GM21390 (cell line): Measurements from ENCODE around the gene COQ8B.

Experiments used
- ATAC-seq: cut with Tn5 transposase; IDR thresholded peaks from one replicate; pipeline ENCODE4 v1.9.1; 2021; ENCODE audit not compliant: unreplicated experiment

The COQ8B gene

DNA sequence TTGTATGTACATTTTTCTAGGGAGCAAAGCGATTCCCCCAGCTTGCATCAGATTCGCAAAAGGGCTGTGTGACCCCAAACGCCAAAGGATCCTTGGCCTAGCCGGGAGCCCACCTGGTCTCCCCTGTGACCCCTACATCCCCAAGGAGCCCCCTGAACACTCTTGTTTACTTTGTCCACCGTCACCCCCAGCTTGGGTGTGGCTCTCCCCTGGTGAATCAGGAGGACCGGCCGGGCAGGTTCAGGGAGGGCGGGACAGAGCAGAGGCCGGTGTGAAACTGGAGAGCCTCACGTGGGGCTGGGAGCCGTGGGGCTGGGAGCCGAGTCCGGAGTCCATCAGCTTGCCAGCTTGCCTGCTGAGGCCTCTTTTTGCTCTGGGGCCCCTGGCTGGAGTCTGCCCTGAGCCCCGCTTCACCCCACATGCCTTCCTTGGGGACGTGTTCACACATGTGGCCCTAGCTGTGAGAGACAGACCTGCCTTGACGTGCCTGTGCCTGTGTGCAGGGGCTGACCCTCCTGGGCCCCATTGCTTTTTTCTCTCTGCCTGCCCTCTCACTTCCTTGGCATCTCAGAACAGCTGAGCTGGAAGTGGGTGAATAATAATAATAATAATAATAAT lies 2.2 kb upstream of the COQ8B start:
- no peak for ATAC-seq

DNA sequence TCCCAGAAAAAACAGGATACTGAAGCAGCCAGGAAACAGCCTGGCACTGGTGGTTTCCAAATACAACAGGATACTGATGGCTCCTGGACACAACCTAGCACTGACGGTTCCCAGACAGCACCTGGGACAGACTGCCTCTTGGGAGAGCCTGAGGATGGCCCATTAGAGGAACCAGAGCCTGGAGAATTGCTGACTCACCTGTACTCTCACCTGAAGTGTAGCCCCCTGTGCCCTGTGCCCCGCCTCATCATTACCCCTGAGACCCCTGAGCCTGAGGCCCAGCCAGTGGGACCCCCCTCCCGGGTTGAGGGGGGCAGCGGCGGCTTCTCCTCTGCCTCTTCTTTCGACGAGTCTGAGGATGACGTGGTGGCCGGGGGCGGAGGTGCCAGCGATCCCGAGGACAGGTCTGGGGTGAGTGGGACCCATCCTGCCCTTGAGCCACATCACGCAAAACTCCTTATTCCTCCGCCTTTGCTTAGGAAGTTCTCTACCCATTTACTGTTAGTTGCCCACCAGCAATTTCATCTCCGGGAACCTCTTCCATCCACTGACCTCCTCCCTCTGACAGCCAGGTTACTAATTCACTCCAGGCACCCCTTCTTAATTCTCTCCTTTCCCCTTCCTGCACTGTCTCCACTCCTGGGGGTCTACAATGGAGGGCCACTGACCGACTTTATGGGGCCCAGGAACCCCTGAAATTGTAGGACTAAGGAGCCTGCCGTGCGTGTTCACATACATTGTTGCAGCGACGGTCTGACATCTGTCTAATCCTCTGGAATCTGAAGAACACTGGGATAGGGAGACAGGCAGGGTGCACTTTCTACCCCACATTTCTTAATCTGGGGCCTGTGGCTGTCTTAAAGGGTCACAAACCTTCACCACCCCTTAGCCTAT lies 1.4 kb upstream of the COQ8B start:
- no peak for ATAC-seq

- peak; percentile 2 for ATAC-seq
Observed at GRCh38 chr19:40717325-40717879, 716 bp upstream of the COQ8B start.

GRCh38 chr19:40716031-40716481 lies 630 bp downstream of the COQ8B start:
- ATAC-seq = no peak

GRCh38 chr19:40714441-40715299 lies 2.0 kb downstream of the COQ8B start:
- ATAC-seq = no peak

DNA sequence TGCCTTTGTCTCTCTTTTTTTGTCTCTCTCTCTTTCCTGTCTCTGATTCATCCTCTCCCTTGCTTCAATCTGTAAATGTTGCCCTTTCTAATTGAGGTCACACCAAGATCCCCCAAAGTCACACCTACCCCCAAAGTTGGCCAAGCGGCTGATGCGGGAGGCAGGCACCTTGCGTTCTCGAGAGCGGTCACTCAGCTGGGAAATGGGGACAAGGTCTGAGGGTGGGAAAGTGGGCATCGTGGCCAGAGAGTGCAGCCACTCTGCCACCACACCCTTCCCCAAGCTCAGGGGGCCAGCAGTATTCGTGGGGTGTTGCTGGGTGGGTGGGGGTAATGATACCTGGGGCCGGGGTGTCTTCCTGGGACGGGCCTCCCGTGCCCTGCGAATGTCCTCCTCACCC lies 2.7 kb downstream of the COQ8B start:
- ATAC-seq = no peak

DNA sequence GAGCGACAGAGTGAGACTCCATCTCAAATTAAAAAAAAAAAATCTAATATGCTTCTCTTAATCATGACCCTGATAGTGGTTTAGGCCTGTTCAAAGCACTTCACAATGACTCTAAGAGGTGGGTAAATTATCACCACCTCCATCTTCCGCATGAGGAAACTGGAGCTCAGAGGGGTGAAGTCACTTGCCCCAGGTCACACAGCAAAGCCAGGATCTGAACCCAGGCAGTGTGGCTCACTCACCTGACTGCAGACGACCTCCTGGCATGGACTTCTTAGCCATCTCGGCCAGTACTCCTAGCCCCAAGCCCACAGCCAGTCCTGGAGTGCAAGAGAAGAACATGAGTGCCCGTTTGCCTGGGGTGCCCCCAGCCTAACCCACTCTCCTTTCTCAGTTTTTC lies 6.9 kb downstream of the COQ8B start:
- no peak for ATAC-seq

- ATAC-seq = no peak
Observed at GRCh38 chr19:40707615-40708014, 9.1 kb downstream of the COQ8B start.

- ATAC-seq = no peak
Observed at GRCh38 chr19:40705950-40706619, 10.6 kb downstream of the COQ8B start.

DNA sequence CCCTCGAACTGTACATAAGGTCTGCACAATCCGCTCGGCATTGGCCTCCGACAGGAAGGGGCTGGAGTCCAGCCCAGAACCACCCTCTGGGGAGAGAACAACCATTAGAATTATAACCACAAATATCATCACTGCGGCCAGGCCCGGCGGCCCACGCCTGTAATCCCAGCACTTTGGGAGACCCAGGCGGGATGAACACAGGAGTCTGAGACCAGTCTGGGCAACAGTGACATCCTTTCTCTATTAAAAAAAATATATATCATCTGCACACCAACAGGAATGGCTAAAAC lies 11.4 kb downstream of the COQ8B start:
- ATAC-seq = no peak

GRCh38 chr19:40704491-40705361 lies 12.0 kb downstream of the COQ8B start:
- ATAC-seq = no peak

- no peak for ATAC-seq
Observed at GRCh38 chr19:40703029-40703755, 13.5 kb downstream of the COQ8B start.

- no peak for ATAC-seq
Observed at GRCh38 chr19:40702337-40703012, 14.2 kb downstream of the COQ8B start.

DNA sequence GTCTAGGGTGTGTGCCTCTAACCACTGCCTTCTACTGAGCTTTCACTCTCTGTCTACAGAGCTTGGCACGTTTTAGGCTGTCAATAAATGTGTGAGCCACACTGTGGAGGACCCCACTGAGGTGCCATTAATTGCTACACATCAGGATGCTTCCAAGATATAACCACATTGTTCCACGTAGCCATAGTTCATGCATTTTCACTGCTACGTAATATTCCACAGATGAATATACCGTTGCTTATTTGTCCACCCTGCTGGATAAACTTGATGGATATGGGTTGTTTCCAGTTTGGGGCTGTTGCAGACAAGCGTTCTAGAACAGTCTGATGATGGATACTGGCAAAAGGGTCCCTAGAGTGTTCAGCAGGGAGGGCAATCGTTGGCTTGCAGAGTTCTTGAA lies 14.9 kb downstream of the COQ8B start:
- no peak for ATAC-seq

DNA sequence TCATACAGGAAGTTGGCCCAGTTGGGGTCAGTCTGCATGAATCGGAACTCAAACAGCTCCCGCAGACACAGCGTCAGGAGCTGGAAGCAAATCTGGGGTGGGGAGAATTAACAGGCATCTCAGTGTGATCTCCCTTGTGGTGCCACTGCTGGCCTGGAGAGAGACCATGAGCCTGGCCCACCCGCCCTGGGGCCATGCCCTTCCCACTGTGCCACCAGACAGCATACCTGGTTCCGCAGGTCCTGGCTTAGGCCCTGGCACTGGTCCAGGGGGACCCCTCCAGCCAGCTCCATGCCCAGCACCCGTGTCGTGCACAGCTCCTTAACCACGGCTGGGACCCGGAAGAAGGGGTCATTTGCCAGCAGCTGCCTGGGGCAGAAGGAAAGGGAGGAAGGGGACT lies 16.6 kb downstream of the COQ8B start:
- ATAC-seq = no peak

DNA sequence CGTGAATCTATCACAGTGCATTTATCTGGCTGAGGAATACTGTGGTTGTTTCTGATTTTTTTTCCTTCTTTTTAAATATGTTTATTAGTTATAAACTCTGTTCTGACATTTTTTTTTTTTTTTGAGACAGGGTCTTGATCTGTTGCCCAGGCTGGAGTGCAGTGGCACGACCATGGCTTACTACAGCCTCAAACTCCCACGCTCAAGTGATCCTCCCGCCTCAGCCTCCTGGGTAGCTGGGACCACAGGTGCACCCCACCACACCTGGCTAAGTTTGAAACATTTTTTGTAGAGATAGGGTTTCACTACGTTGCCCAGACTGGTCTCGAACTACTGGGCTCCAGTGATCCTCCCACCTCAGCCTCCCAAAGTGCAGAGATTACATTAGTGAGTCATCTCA lies 19.7 kb downstream of the COQ8B start:
- no peak for ATAC-seq

GRCh38 chr19:40695881-40696280 lies 20.8 kb downstream of the COQ8B start:
- no peak for ATAC-seq

- no peak for ATAC-seq
Observed at GRCh38 chr19:40693896-40694295, 22.8 kb downstream of the COQ8B start.
